Stimulated activated CD8-positive, alpha-beta memory T cell treated with anti-CD3 and anti-CD28 coated beads, Interleukin-7, amount 100 ng/mL, for 1 hour (primary cell): Measurements from ENCODE around the gene CACHD1.
"Not testable (repeated sequence)": the region's sequence is repeated elsewhere in the genome, so short reads cannot be mapped to it uniquely, and the experiment has no call there.

Source experiments
- DNase-seq, 2 donors: peaks; one replicate each; pipeline ENCODE4 v3.0.0-alpha.2; 2020; ENCODE audit warnings: low read depth in 2 of 2

CACHD1 gene

DNA sequence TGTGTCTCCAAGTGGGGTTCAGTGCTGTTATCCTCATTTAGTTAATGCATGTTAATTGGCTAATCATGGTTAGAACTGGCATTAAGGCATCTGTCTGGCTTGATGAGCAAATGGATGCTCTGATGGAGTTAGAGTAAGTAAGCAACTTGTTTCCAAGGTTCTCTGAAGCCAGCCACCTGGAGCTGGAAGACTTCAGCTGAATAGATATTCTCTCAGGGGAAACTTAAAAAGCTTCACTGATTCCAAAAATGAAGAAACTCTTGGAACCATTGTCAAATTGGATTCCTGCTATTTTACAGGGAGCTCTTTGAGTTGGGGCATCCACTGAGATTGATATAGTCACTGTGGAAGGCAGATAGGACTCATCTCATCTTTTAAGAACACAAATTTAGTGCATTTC is 118.9 kb downstream of the CACHD1 start:
- no peak for DNase-seq

DNA sequence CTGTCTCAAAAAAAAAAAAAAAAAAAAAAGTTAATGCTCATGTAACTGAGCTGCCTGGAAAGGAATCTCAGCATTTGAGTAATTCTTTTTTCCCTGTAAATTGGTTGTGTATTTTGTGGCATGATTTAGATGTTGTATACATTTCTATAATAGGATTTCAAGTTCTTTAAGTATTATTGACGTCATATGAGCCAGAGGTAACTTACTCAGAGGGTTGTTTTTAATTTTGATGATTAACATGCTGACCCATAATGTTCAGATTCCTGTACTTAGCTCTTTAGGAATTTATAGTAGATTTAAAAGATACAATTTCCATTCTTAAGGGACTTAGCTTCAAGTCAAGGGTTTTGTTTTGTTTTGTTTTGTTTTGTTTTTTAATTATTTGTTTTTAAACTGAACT is 120.4 kb downstream of the CACHD1 start:
- no peak for DNase-seq

DNA sequence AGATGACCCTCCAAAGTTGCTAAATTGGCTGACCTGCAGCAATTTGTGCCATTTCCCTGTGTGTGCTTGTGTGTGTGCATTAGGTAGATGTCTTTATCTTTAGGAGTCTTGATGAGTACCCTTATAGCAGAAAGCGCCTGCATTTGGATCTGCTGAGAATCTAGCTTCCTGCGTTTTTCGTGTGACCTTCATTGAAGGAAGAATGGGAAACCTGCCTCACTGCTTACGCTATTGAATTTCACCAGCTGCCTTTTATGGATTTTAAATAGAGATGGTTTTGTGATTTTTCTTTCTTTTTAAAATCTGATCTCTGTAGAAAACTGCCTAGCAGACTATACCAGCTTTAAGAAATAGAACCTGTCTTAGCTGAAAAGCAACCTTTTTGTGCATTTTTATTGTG is 124.5 kb downstream of the CACHD1 start:
- DNase-seq, result no peak

DNA sequence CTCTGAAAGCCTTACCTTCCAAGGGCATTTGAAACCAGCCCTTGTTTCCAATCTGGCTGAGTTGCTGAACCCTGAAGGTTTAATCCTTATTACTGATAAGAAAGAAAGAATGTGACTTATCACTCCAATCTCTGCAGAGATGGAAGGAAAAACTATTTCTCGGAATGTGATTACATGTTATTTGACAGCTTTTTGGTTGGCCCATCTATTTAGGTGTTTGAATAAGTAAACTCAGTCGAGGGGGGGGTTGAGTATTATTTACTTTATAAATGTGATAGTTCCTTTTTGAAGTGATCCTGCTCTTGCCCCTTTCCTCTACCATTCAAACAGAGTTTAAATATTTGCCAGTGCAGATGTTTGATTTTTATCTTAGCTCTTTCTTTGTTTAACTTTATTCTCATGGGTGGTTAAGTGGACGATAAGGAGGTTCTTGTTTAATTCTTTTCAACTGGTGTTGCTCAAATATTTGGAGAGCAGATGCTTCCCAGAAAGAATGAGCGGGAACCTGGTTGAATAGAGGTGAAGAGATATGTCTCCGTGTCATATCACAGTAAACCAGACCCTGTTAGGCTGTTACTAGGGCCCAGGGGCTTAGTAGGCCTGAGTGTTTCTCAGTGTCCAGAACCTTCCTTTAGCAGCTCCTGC is 126.1 kb downstream of the CACHD1 start:
- no peak for DNase-seq

DNA sequence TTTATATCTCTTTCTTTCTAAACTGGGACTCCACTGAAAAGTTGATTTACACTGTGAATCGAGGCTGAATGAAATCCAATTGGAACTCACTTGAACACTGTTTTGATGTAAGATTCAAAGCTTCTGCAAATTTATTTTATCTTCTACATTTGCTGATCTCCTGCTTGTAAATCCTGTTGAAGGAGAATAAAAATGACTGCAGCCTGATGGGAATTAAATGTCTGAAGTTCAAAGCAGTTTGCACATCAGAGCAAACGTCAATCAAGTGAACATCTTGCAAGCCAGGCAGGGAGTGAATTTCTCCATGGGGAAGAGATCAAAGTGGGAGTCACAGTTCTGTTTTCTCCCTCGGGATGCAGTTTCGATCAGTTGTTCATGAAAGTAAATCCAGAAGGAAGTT is 127.2 kb downstream of the CACHD1 start:
- DNase-seq, result no peak

DNA sequence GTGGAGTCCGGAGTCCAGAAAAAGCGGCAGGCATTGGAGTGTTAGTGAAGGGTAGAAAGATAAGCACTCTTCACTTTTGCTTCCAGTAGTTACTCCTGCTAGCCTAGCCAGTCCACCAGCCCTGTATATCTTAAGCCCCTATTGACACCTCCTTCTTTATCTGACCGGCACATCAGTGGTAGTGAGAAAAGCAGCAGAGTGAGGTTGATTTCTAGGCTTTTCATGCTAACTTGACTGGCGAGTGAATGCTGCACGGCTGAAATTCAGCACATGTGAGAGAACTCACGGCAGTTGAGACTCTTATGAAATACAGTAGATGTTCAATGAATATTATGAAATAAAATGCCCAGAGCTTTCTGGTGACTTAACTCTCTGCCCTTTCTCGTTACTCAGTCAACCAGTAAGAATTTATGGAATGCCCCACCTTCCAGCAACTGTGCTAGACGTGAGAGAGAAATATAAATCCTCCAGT is 128.2 kb downstream of the CACHD1 start:
- DNase-seq, result no peak

DNA sequence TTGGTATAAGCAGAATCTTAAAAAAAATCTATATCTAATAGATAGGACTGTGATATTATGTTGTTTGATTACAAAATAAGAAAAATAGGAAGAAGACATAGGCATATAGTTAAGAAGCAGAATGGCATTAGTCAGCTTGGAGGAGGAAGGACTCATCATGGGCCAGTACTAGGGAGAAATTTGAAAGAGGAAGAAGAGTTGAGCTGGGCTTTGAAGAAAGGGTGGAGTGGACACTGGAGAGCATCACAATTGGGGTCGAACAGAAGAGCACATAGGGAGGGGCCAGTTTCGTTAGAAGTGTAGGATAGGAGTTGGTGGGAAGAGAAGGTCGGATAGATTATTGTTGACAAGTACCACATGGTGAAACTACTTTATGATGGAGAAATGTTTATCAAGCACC is 129.3 kb downstream of the CACHD1 start:
- no peak for DNase-seq

DNA sequence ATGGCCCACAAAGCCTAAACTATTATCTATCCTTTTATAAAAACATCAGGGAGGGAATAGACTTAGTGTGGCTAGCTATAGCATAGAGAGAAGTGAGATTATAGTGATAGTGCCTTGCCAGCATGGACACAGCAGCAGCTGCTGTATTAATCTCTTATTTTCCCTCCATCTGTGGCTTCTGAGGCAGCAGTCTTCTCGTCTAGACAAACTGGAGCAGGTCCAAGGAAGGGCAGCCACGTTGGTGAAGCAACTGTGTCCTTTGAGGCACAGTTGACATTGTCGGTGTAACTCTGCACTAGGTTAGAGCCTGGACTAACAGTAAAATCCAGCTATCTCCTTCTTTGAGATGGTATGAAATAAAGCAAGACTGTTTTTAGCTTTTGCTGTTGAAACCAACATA is 131.3 kb downstream of the CACHD1 start:
- no peak for DNase-seq

DNA sequence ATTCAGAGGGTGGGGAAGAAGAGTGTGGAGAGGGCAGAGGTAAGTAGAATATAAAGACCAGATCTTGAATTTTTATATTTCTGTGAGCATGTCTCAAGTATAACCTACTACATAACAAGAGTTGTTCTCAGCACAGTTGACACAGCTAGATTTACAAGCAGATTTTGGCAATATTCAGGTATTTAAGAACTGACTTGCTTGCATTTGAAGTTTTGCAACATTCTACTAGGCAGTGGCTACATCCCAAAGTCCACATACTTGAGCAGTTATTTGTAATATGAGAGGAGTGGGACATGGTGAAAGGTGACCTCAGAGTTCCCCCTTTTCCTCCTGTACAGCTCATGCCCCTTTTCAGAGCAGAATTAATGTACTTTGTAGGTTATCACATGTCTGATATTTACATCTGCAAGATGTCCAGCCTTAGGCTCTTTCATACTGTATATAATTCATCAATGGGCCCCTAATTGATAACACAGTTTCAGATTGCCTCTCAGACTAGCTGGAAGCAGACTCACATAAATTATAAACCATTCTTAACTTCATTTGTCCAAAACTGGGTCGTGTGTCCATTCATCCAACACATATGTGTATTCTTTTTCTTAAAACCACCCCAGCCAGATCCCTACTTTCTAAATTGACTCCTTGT is 138.2 kb downstream of the CACHD1 start:
- no peak for DNase-seq

DNA sequence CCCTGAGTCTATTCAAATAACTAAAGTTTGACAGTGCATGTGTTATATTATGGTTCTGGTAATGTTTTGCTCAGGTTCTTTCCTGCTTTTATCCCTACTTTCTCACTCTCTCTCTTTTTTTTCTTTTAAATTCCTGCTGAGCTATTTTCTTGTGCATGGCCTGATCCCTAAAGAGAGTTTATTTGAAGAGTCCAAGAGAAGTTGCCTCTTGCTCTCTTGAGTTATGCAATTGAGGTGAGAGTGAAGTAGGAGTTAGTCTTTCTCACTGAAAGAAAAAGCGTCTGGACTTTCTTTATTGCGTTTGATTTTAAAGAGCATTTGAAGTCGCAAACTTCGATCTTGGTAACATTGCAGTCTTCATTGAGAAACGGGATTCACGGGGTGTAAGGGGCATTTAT is 138.7 kb downstream of the CACHD1 start:
- no peak for DNase-seq

DNA sequence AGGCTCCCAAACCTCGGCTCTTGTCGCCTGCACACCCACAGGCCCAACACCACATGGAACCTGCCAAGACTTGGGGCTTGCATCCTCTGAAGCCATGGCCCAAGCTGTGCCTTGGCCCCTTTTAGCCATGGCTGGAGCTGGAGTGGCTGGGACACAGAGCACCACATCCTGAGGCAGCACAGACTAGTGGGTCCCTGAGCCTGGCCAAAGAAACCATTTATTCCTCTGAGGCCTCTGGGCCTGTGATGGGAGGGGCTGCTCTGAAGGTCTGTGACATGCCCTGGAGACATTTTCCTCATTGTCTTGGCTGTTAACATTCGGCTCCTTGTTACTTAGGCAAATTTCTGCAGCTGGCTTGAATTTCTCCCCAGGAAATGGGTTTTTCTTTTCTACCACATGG is 141.0 kb downstream of the CACHD1 start:
- not testable (repeated sequence) for DNase-seq

DNA sequence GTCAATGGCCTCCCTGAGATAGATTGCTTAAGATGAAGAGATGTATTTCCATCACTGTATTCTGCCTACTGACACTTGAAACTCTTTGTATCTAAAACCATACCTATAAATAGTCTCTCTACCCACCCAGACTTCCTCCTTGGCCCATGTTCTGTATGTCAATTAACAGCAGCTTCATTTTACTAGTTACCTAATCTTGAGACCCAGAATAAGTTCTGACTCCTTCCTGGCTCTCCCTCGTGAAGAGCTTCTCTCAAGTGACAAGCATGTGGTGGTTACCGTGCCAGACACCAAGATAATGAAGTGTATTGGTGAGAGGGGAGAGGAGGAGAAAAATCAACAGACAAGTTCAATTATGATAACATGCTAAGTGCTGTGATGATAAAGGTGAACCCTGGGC is 146.1 kb downstream of the CACHD1 start:
- no peak for DNase-seq

DNA sequence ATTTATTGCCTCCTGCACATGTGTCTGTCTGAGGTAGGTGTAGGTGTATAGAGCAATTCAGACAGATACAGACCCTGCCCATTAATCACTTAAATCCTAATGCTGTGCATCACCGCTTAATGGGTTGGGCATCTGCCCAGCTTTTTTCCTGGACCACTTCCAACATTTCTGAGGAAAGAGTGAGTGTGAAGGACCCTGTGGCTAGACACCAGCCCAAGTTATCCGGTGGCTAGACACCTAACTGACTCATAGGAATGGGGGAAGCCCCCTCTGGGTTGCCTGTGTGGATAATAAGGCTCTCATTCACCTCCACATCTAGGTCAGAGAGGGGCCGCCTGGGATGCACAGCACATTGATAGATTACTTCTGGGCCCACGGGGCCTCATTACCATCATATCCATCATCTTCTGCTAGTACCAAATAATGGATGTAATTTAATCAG is 153.8 kb downstream of the CACHD1 start:
- no peak for DNase-seq

DNA sequence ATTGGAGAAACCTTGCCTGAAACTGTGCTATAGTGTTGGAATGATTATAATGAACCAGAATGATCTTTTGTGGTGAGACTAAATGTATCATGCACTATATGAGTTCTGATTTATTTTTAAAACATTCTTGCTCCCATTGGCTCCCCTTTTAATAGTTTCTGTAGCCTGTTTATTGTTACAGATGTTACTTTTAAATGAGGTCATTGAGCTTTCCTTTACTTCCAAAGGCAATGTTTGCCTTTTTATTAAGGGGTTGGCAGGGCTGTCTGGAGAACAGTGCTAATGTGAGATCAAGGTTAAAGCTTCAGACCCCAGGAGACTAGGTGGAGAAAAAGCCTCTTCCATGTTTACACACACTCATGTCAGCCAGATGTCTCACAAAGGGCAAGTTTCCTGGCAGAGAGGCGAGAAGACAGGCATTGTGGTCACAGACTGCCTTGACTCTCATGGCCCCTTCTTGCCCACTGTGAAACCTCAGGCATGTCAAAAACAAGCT is 154.3 kb downstream of the CACHD1 start:
- no peak for DNase-seq

DNA sequence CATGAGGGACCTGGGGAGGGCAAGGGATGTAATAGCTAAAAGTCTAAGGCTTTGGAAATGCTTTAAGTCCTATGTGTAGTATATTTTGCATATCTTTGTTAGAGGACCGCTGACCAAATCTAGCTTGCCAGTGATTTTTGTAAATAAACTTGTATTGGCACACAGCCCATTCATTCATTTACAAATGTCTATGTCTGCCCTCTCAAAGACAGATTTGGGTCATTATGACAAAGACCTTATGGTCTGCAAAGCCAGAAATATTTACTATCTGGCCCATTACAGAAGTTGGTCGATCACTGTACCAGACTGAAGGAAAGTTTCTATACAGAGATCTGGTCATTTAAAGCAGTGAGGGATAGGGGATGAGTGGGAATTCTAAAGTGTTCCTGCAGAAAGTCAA is 154.9 kb downstream of the CACHD1 start:
- no peak for DNase-seq

DNA sequence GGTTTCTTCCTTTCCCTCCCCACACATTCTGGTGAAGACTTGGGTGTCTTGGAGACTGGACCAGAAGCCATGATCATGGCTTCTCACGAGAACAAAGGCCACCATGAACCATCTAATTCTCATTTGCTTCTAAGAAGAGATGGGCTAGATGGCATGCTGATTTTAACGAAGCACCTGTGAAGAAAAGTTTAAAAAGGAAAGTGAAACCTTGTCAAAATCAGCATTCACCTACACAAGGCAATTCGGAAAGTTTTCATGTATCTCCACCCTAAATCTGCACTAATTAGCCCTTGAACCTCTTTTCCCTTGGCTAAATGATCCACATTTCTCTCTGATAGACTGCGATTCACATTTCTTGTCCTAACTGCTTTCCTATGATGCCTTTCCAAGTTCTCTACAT is 160.7 kb downstream of the CACHD1 start:
- no peak for DNase-seq

DNA sequence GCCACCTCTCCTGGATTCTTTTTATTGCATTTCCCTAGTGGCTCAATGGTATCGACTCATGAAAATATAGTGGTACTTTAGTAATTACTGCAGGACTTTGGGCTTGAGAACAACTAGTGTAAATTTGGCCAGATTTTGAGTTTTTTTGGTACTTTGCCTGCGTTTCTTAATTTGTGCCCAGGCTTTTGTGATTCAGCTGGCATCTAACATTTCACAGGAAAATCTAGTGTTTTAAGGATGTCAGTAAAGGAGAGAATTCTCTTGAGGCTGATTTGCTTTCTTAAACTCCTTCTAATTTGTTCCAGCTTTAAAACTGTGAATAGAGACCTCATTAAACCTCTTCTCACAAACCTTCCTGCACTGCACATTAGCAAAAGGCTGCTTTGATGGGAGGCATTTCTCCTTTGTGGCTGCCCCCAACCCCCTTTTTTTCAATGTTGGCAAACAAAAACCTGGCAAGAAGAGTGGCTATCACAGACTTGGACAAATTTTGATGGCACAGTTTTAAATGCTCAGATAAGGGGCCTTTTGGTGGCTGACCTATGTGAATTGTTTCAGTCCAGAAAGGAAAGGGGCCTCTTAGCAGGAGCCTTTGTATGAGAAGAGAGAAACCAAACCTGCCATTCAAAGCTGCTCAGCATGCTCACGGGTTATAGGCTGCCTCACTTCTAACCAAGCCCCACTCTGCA is 161.6 kb downstream of the CACHD1 start:
- DNase-seq, result no peak

DNA sequence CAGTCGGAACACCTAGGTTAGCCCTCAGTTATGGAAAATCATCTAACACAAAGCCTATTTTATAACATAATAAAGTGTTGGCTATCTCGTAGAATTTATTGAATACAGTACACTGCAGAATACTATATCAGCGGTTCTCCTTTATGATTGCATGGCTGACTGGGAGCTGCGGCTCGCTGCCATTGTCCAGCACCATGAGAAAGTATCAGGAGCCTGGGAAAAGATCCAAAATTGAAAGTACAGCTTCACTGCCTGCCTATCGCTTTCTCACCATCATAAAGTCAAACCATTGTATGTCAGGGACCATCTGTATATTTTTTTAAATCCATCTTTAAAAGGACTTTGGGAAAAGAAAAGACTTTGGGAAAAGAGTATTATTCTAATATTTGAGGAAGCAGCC is 163.0 kb downstream of the CACHD1 start:
- DNase-seq, result no peak

DNA sequence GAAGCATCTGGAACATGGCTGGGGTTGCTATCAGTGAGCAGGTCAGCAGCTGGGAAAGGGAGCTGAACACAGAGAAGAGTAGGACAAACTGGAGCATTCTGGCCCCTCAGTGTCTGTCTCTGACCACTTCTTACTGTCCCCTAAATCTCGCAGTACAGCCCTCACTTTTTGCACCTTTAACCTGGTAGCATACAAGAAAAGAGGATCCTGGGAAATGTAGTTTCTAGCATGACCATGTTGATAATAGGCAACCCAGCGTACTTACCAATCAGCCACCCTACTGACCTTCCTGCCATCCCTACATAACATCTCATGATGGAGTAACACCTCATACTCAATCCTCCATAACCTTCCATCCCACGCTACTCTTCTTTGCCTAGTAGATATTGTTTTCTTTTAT is 175.8 kb downstream of the CACHD1 start:
- DNase-seq, result no peak

DNA sequence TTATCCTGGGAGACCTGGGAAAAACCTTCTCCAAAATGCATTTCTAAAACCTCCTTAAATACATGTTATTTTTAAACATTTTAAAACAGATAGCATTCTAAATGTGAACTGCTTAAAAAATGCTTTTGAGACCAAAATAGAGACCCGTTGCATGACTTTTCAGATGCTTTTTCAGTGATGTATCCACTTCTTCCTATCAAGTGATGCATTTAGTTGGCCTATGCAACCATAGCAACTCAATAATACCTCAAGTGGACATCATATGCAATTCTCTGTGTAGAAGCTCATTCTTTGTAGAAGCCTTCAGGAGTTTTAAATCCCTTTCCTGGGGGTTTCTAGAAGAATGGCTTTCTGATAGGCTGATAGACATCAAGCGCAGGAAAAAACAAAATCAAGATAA is 180.5 kb downstream of the CACHD1 start:
- no peak for DNase-seq

DNA sequence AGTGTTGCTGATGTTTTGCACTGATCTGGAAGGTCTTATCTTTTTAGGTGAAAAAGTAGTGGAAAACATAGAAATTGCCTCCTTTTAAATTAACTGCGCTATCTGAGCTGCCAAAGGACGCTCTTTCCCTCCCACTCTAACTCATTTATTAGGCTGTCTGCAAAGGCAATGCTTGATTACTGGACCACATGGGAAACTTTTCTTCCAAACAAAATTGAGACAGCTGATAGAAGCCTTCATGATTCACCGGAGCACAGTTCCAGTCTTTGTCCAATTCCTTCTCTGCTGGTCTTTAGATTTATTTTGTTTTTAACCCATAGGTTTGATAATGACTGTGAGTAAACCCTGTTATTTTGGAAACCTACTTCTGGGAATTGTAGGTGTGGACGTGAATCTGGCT is 181.9 kb downstream of the CACHD1 start:
- no peak for DNase-seq

DNA sequence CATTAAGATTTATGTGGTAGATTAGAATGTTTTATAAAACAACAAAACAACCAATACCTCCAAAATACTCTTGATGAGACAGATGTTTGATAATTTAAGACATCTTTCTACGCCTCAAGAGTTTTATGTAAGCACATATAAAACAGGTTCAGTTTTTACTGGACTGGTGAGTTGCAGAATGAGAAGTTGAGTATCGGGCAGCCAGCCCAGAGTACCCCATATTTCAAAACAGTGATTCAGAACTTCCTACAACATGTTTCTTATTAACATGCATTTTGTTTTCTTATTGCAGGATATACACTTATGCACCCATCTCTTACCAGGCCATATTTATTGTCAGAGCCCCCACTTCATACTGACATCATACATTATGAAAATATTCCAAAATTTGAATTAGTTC is 183.5 kb downstream of the CACHD1 start:
- DNase-seq, result no peak
